Muscle layer of colon (tissue), 2 donors: ENCODE measurements around the gene DNAJC3.

Experiments
- H3K27ac ChIP-seq: one replicate; pipeline ENCODE4 v1.7.0; 2013; ENCODE audit warnings: low read depth, mild to moderate bottlenecking, low read length, moderate library complexity
- H3K27me3 ChIP-seq, 2 donors: one replicate each; pipeline ENCODE4 v1.7.0; 2013; ENCODE audit warnings: low read length in 2 of 2, mild to moderate bottlenecking in 2 of 2; ENCODE audit not compliant: insufficient read depth in 2 of 2, control insufficient read depth in 1 of 2
- H3K36me3 ChIP-seq: one replicate; pipeline ENCODE4 v1.7.0; 2013; ENCODE audit warnings: mild to moderate bottlenecking, low read length; ENCODE audit not compliant: insufficient read depth
- H3K4me1 ChIP-seq: one replicate; pipeline ENCODE4 v1.7.0; 2013; ENCODE audit warnings: mild to moderate bottlenecking, low read length; ENCODE audit not compliant: insufficient read depth
- H3K4me3 ChIP-seq, 2 donors: one replicate each; pipeline ENCODE4 v1.7.0; 2013; ENCODE audit warnings: low read length in 2 of 2, low read depth in 1 of 2, mild to moderate bottlenecking in 1 of 2, moderate library complexity in 1 of 2
- H3K9ac ChIP-seq: one replicate; pipeline ENCODE4 v1.7.0; 2013; ENCODE audit warnings: low read length
- H3K9me3 ChIP-seq: one replicate; pipeline ENCODE4 v1.7.0; 2013; ENCODE audit warnings: mild to moderate bottlenecking, low read length
- donor health status: abdominal sarcoma.
- donor health status: Adenocarcinoma of cecum.

The DNAJC3 gene

DNA sequence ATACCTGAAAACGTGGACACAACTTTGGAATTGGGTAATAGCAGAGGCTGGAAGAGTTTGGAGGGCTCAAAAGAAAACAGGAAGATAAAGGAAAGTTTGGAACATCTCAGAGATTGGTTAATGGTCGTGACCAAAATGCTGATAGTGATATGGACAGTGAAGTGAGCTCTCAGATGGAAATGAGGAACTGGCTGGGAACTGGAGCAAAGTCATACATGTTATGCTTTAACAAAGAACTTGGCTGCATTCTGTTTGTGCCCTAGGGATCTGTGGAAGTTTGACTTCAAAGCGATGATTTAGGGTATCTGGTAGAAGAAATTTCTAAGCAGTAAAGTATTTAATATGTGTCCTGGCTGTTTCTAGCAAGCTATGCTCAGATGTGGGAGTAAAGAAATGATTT lies 136.2 kb downstream of the DNAJC3 start:
- Histone ChIP-seq H3K27me3 (no peaks in the 10 kb centered on the region), H3K4me1 (no peaks in the 10 kb centered on the region), H3K36me3 (peaks cover 6% of the 10 kb centered on the region), H3K4me3 (no peak overlapping the region), H3K27ac (no peak overlapping the region), H3K9ac (no peak overlapping the region), H3K9me3 (peaks cover 6% of the 10 kb centered on the region)

DNA sequence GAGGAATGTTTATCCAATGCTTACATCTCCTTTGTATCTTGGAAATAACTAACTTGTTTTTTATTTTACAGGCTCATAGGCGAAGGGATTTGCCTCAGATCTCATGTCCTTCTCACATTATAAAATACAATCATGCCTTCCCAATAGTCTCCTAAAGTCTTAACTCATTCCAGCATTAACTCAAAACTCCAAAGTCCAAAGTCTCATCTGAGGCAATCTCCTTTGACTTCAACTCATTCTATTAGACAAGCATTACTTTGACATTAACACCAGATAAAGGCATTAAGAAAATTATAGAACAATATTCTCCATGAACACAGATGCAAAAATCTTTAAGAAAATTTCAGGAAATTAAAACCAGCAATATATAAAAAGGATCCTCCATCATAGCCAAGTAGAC lies 137.6 kb downstream of the DNAJC3 start:
- Histone ChIP-seq H3K4me1 (no peaks in the 10 kb centered on the region), H3K27ac (no peak overlapping the region), H3K9ac (no peak overlapping the region), H3K4me3 (no peak overlapping the region), H3K9me3 (peaks cover 4% of the 10 kb centered on the region), H3K27me3 (no peaks in the 10 kb centered on the region), H3K36me3 (peaks cover 6% of the 10 kb centered on the region)

DNA sequence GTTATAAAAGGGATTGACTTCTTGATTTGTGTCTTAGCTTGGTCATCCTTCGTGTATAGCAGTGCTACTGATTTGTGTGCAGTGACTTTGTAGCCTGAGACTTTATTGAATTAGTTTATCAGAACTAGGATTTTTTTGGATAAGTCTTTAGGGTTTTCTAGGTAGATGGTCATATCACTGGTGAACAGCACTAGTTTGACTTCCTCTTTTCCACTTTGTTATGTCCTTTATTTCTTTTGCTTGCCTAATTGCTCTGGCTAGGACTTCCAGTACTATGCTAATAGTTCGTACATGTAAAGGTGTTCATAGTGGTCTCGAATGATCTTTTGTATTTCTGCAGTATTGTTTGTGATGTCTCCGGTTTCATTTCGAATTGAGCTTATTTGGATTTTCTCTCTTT lies 145.4 kb downstream of the DNAJC3 start:
- Histone ChIP-seq H3K27ac (no peak overlapping the region), H3K4me1 (no peaks in the 10 kb centered on the region), H3K27me3 (no peaks in the 10 kb centered on the region), H3K36me3 (no peaks in the 10 kb centered on the region), H3K9me3 (no peaks in the 10 kb centered on the region), H3K9ac (no peak overlapping the region), H3K4me3 (no peak overlapping the region)

DNA sequence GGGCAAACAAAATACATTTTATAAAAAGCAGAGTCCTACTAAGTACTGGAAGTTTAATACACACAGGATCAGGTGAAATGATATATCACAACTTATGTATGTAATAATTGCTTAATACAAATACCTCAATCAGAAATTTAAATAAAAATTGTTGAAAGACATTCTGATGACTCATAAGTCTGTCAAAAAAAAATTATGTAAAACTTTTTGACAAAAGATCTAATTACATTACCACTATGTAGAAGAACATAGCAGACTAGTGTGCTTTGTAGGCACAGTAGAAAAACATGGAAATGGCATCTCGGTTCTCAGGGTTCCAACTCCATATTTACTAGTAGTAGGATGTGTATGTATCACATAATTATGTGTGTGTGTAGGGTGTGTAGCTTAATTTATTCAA lies 156.2 kb downstream of the DNAJC3 start:
- Histone ChIP-seq H3K9ac (no peak overlapping the region), H3K9me3 (no peaks in the 10 kb centered on the region), H3K4me3 (no peak overlapping the region), H3K36me3 (no peaks in the 10 kb centered on the region), H3K4me1 (no peaks in the 10 kb centered on the region), H3K27ac (no peak overlapping the region), H3K27me3 (no peaks in the 10 kb centered on the region)

DNA sequence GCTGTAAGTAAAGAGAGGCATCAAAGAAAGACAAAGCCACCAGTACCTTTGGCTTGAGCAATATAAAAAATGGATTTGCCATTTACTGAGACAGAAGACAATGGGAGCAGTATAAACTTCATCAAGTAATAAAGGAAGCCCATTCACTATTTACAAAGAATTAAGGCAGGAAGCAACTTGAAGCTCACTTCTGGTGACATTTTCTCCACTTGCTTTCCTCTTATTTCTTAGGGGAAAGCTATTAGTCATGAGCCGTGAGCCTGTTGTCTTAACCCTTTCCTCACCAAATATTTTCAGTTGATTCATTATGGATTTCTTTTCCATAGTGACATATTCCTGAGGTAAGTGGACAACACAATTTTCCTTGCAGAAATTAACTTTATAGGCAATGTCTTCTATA lies 156.8 kb downstream of the DNAJC3 start:
- no peak overlapping the region for H3K4me3 ChIP-seq
- H3K9ac ChIP-seq = no peak overlapping the region
- H3K9me3 ChIP-seq = no peaks in the 10 kb centered on the region
- H3K4me1 ChIP-seq = no peaks in the 10 kb centered on the region
- no peaks in the 10 kb centered on the region for H3K27me3 ChIP-seq
- no peaks in the 10 kb centered on the region for H3K36me3 ChIP-seq
- no peak overlapping the region for H3K27ac ChIP-seq

DNA sequence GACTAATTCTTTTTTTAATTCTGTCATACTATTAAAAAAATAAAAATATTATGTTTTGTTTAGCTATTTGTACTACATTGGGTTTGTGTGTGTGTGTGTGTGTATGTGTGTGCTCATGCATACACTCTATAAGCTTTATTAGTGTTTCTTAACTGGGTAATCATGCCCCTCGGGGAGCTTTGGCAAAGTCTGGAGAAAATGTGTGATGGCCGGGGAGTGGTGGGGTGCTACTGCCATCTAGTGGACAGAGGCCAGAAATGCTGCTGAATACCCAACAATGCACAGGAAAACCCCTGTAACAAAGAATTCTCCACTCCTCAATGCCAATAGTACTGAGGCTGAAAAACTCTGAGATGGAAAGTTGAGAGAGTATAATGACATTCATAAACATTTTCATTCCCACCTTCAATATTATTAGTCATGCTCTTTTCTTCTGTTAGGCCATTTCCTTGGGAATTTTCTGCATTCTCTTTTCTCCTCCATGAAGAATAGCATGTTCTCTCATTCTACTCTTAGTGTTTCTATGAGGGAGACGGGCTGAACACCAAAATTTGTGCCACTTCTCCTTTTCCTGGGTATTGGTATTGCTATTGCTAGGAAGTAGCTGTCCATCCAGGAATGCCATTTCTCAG lies 157.3 kb downstream of the DNAJC3 start:
- H3K36me3 ChIP-seq = no peaks in the 10 kb centered on the region
- no peak overlapping the region for H3K9ac ChIP-seq
- no peak overlapping the region for H3K27ac ChIP-seq
- no peak overlapping the region for H3K4me3 ChIP-seq
- no peaks in the 10 kb centered on the region for H3K9me3 ChIP-seq
- H3K4me1 ChIP-seq = no peaks in the 10 kb centered on the region
- no peaks in the 10 kb centered on the region for H3K27me3 ChIP-seq

DNA sequence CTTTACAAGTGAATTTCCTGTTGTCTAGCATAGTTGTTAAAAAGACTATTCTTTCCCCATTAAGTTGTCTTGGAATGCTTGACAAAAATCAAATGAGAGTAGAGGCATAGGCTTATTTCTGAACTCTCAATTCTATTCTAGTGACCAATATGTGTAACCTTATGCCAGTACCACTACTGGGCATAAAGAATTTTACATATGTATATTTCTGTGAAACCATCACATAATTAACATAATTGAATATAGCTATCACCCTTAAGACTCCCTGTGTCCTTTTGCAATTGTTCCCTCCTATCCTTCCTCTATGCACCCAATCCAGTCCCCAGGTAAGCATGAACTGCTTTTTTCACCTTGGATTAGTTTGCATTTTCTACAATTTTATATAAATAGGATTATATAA lies 165.0 kb downstream of the DNAJC3 start:
- Histone ChIP-seq H3K27me3 (no peaks in the 10 kb centered on the region), H3K4me3 (no peak overlapping the region), H3K9ac (no peak overlapping the region), H3K36me3 (no peaks in the 10 kb centered on the region), H3K4me1 (no peaks in the 10 kb centered on the region), H3K9me3 (no peaks in the 10 kb centered on the region), H3K27ac (no peak overlapping the region)

DNA sequence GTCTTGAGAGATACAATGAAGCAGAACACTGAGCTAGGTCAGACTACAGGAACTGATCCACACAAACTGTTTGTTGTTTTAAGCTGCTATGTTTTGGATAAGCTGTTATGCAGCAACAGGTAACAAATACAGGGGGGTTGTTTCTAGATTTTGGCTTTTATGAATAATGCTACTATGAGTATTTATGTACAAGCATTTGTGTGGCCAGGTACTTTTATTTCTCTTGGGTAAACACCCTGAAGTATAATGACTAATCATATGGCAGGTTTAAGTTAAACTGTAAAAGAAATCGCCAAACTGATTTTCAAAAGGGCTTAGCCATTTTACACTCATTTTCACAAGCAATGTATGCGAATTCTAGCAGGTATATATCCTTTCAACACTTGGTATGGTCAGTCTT lies 166.0 kb downstream of the DNAJC3 start:
- Histone ChIP-seq H3K4me3 (no peak overlapping the region), H3K27ac (no peak overlapping the region)

More for the DNA sequence above, 166.0 kb downstream of the DNAJC3 start:
- Histone ChIP-seq H3K36me3 (no peaks in the 10 kb centered on the region), H3K9ac (no peak overlapping the region), H3K9me3 (no peaks in the 10 kb centered on the region), H3K4me1 (no peaks in the 10 kb centered on the region), H3K27me3 (no peaks in the 10 kb centered on the region)
